RWPE1 (cell line): ENCODE data around the gene MCEMP1.

Source experiments
- CTCF ChIA-PET: fragments of 350-600 bp; sonication (Branson Sonifier 250); formaldehyde crosslinking; extraction: SDS; loops from one replicate; lab custom pipeline; 2021; lab: Yijun Ruan, JAX
- POLR2A ChIA-PET: fragments of 400-600 bp; formaldehyde crosslinking; extraction: SDS; loops from one replicate; lab custom pipeline; 2020; ENCODE audit warnings: antibody characterized with exemption; ENCODE audit not compliant: low non-redundant PET; lab: Yijun Ruan, JAX
- DNase-seq: peaks from one replicate; pipeline ENCODE4 v3.0.0; 2012; ENCODE audit warnings: low spot score
- H3K27ac ChIP-seq: fragments of 450-650 bp; 2 replicates; pipeline ENCODE4 v1.5.1; 2017
- TF ChIP-seq, protein P1 (sequence below): fragments of 450-650 bp; conservative IDR thresholded peaks from 2 replicates; pipeline ENCODE4 v1.5.1; 2017; ENCODE audit warnings: low read depth, mild to moderate bottlenecking

MCEMP1 gene

GRCh38 chr19:7729211-7729610 lies 52.3 kb downstream of the MCEMP1 start:
- ChIA-PET POLR2A (no interaction called here), CTCF (no interaction called here)
- TF ChIP-seq, protein P1, sequence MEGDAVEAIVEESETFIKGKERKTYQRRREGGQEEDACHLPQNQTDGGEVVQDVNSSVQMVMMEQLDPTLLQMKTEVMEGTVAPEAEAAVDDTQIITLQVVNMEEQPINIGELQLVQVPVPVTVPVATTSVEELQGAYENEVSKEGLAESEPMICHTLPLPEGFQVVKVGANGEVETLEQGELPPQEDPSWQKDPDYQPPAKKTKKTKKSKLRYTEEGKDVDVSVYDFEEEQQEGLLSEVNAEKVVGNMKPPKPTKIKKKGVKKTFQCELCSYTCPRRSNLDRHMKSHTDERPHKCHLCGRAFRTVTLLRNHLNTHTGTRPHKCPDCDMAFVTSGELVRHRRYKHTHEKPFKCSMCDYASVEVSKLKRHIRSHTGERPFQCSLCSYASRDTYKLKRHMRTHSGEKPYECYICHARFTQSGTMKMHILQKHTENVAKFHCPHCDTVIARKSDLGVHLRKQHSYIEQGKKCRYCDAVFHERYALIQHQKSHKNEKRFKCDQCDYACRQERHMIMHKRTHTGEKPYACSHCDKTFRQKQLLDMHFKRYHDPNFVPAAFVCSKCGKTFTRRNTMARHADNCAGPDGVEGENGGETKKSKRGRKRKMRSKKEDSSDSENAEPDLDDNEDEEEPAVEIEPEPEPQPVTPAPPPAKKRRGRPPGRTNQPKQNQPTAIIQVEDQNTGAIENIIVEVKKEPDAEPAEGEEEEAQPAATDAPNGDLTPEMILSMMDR: no peak
- H3K27ac ChIP-seq: no peak overlapping the region
- no peak for DNase-seq
